GM18858 (cell line): ENCODE measurements around the gene TMPRSS6.

Experiments
- ATAC-seq: cut with Tn5 transposase; IDR thresholded peaks from one replicate; pipeline ENCODE4 v1.9.1; 2021; ENCODE audit not compliant: unreplicated experiment

The TMPRSS6 gene

DNA sequence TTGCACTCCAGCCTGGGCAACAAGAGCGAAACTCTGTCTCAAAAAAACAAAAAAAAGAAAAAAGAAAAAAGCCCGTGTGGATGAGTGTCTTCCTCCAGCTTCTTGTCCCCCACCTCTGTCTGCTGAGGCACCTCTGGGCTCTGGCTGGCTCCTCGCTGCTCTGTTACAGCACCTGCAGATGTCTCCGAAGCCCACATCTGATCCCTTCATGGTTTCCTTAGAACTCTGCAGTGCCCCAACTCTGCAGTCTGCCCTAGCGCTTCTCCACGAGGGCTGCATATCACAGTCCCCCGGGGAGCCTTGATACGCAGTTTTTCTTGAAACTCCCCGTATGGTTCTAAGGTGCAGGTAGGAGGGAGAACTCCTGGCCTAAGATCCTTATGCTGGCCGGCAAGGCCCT, 42.1 kb downstream of the TMPRSS6 start:
- ATAC-seq, result no peak

DNA sequence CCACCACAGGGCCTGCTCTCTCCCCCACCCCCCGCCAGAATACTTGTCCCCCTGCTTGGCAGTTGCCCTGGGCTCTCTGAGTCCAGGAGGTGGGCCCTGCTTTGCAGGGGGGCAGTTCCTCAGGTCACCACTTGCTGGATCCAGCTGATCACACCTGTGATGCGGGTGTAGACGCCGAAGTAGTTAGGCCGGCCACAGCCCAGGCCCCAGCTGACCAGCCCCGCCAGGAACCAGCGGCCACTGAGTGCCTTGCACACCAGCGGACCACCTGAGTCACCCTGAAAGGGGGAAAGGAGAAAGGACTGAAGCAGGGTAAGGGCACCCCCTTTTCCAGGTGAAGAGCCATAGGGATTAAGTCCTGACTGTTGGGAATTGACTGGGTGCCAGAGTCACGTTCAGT, 43.6 kb downstream of the TMPRSS6 start:
- no peak for ATAC-seq

DNA sequence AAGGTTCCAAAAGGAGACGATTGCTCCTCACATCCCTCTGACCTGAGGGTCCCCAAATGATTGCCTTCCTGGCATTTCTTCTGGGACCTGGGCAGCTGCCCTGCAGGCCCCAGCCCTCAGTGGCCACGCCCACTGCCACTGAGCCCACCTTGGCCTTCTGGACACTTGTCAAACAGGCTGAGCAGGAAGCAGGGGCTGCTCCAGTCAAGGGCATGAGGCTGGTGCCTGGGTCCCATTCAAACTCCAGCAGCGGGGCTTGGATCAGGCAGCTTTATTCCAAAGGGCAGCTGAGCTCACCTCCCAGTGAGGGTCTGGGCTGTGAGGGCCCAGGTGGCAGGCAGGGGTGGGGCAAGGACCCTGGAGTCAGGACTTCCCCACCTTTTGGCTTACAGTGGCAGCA, 44.3 kb downstream of the TMPRSS6 start:
- ATAC-seq, result no peak

DNA sequence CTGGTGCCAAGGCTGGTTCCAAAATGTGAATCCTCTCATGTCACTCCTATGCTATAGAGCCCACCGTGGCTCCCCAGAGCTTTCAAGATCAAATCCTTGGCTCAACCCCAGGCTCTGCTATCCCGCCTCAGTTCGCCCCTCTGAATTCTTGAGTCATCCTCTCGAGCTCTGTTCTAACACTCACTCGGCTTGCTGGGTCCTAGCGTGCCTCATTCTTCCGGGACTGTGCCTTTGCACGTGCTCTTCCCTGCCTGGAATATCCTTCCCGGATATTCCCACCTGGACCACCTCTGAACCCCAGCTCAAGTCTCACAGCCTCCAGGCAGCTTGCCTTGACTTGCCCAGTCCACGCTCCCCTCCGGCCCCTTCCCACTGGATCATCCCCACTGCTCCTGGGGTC, 45.0 kb downstream of the TMPRSS6 start:
- no peak for ATAC-seq

DNA sequence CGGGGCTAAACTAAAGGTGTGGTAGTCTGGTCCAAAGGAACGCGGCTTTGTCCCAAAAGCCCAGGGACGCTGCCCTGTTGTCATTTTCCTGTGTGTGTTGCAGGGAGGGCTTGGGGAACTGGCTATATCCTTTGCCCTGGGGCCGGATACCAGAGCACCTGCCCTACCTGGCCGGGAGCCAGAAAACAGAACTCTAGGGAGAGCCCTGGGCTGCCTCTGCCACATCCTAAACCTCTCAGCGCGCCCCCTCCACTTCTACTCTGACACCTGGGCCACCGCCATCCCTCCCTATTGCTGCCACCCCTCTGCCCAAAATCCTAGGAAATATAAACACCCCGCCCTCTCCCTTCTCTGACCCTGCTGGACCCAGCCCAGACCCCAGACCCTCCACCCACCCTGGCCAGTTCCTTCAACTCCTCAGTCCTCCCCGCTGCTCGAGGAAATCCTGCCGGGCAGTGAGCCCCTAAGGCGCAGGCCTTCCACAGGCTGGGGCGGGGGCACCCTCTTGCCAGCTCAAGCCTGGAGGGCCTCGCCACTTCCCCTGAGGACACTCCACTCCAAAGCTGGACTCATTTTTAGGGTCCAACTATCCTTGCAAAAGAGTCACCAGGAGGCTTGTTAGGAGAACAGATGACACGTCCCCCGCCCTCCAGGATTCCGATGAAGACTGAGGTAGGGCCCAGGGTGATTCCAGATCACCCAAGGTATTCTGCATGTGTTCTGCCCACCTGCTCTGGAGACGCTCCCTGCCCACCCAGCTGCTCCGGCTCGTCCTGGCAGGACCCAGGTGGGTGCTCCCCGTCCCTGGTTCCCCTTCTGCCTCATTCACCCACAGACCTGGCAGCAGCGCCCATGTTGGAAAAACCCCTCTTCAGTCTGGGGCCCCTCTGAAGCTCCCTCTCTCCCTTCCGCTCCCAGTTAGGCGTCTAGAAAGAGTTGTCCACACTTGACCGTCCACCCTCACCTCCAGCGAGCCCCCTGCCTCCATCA, 45.8 kb downstream of the TMPRSS6 start:
- ATAC-seq, result no peak

DNA sequence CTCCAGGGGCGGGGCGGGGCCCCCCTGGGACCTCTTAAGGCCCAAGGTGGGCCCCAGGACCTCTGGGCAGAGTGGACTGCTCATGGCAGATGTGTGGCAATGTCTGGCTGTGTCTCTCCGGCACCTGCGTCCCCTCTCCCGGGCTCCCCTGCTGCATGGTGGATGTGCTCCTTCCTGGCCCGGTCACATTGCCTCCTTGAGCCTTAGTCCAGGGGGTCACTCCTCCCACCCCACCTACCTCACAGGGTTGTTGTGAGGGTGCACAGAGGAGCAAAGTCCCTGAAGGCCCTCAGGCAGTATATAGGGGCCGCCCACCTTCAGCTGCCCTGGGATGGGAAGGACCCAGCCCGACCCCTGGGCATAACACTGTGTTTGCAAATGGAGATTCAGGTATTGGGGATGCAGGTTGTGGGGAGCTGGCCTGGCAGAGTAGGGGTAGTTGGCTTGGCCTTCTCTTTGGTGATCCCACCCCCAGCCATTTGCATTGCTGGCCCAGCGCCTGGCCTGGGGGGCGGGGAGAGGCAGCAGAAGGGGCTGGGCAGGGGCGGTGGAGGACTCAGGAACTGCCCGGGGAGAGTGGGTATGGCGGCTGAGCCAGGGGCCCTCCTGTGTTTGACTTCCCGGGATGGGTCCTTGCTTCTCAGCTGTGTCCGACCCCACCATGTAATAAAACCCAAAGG, 46.7 kb downstream of the TMPRSS6 start:
- ATAC-seq, result no peak

DNA sequence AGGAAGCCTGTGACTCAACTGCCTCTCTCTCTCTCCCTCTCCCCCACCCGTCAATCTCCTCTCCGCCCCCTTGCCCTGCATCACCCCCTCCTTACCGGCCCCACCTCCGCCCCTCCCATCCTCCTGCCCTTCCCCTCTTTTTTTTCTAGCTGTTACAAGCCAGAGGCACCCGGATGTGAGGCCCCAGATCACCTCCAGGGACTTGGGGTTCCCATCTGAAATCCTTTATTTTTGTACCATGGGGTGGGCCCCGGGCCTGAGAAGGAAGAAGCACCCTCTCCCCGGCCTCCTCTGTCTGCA, 47.2 kb downstream of the TMPRSS6 start:
- ATAC-seq, result no peak

DNA sequence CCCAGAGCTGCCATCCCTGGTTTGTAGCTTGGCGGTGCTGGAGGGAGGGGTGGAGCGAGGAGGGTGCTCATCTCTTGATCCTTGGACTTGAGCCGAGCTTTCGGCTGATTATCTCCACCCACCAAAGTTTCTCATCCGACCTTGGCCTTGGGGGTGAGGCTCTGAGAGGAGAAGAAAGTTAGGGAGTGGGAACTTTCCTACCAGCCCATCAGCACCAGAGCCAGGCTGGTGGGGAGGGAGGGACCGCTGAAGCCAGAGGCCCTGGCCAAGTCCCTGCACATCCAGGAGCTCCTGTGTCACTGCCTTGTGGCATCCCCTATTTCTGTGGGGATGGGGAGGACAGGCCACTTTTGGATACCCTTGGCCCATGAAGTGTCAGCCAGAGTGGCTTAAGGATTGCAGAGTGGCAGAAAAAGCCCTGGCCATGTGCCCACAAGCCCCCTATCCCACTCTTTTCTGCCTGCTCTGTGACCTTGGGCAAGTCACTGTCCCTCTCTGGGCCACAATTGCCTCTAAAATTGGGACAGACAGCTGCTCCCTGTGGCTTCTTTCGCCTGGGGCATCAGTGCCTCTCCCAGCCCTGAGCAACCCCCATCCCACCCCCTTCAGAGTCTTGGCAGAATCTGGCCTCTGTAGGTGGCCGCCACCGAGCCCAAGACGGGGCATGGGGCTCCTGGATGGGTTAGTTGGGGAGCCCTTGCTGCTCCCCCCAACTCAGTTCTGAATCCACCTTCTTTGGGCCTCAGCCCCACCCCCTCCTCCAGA, 47.7 kb downstream of the TMPRSS6 start:
- ATAC-seq, result no peak

DNA sequence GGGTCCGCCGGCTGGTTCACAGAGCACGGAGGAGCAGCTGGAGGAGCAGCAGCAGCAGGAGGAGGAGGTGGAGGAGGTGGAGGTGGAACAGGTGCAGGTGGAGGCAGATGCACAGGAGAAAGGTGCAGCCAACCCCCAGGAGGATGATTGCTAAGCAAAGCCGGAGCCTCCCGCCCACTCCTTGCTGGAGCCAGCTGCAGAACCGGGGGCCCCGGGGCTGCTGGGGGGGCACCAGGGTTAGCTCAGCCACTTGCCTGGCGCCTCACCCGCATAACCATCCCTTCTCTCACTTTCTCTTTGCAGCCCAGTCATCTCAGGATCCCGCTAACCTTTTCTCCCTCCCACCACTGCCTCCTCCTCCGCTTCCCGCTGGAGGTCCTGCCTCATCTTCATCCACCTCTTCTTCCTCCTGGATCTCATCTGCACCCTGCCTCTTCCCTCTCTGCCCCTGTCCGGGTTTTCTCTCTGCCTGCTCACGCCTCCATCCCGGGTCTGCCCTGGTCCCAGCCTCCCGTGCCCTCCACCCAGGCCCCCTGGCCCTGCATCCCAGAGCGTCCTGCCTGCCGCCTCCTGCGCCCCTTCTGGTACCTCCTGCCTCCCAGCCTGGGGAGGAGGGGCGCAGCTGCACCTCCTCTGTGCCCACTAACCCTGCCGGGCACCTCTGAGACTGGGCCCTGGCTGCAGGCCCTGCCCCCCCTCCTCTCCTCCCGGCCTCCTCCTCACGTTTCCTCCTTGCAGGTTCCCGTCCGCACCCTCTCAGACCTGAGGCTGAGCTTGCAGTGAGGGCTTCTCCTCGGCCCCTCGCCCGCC, 48.5 kb downstream of the TMPRSS6 start:
- no peak for ATAC-seq

DNA sequence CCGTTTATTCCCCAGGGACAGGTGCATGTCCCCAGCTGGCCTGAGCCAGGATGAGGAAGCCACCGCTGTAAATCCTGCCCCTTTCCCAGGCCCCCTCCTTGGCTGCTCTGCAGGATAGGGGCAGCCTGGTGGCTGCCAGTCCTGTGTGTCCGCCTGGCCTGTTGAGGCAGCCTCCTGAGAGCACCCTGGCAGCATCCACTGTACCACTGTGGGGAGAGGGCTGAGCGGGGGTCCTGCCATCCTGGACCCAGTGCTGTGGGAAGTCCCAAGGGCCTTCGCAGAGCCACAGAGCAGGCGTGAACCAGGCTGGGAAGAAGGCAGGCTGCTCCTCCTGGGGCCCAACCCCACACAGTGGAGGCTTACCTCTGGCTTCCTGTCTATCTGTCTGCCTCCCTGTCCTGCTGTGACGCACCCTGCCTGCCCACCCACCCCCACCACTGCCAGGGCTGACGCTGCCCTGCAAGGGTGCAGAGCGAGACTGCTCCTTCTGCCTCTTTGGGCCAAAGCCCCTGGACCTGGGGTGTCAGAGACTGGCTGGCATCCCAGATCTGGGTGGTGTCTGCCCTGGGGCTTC, 49.5 kb downstream of the TMPRSS6 start:
- no peak for ATAC-seq

DNA sequence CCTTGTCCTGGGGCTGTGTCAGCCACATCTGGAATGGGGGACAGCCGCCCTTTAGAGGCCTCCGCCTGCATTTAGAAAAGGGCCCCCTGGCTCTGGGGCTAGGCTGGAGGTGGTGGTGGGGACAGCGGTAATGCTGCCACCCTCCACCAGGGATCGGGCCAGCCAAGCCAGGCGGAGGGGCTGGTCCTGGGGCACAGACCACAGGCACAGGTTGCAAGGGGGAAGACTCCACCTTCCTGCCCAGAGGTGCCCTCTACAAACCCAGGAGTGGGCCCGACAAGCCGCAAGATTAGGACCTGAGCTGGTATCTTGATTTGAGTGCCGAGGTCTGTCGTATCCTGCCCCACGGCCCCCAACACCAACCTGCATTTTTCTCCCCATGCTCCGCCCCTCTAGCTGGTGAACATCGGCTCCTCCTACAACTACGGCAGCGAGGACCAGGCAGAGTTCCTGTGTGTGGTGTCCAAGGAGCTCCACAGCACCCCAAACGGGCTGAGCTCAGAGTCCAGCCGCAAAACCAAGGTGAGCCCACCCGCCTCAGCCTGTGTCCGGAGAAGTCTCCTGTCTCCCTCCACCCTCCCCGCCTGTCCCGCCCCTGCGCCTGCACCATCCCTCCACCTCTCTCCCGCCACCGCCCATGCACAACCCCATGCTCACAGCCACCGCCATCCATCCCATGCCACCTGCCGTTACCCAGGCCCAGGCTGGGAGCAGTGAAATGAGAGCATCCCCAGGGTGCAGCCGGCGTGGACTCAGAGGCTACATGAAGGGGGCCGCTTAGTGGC, 50.4 kb downstream of the TMPRSS6 start:
- ATAC-seq, result no peak

DNA sequence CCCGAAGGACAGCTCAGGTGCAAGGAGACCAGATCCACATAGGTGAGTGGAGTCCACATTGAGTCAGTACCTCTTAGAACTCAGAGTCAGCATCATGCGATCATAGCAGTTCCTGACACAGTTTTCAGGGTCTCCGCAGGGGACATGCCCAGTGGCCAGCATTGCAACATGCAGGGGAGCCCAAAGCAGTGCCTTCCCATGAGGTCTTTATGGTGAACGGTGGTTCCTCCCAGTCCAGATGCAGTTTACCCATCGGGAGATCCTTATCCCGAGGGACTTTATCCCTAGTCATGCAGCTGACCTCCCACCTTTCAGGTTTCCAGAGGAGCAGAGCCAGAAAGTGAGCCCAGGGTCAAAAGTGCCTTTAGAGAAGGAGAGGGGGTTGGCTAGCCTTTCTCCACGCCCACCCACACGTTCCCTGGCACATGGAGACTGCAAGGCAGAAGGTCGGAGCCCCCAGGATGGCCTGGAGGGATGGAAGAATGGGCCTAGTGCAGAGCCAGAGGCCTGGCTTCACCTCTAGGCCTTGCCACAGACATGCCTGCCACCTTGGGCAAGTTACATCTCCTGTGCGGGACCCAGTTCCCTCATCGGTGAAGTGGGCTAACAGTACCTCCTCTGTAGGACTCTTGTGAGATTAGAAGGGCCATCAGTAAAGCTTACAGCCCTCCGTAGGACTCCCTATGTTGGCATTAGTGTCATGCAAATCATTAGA, 51.6 kb downstream of the TMPRSS6 start:
- no peak for ATAC-seq

DNA sequence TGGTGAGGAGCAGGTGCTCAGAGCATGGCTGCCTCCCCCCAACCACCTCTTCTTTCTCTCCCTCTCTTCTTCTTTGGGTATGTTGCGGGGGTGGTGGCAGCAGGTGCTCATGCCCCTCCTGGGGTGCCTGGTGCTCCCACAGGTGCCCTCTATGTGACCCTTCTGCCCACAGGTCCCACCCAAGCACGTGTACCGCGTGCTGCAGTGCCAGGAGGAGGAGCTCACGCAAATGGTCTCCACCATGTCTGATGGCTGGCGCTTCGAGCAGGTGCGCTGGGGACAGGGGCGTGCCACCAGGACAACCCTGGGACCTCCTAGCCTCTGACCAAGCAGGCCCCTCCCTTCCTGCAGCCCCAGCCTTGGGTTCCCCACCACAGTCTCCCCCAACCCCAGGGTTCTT, 52.3 kb downstream of the TMPRSS6 start:
- ATAC-seq, result no peak

DNA sequence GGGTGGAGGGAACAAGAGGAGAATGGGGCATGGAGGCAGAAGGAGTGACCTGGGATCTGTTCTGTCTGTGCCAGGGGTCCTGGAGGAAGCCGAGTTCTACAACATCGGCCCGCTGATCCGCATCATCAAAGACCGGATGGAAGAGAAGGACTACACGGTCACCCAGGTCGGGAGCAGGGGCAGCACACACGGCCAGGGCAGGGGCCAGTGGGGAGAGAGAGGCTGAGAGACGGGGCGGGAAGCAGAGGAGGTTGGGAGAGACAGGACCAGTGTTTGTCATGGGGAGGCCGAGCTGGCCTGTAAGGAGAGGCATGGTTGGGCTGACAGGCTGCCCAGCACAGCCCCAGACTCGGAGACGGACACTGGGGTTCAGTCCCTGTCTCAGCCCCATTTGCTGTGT, 53.3 kb downstream of the TMPRSS6 start:
- no peak for ATAC-seq

DNA sequence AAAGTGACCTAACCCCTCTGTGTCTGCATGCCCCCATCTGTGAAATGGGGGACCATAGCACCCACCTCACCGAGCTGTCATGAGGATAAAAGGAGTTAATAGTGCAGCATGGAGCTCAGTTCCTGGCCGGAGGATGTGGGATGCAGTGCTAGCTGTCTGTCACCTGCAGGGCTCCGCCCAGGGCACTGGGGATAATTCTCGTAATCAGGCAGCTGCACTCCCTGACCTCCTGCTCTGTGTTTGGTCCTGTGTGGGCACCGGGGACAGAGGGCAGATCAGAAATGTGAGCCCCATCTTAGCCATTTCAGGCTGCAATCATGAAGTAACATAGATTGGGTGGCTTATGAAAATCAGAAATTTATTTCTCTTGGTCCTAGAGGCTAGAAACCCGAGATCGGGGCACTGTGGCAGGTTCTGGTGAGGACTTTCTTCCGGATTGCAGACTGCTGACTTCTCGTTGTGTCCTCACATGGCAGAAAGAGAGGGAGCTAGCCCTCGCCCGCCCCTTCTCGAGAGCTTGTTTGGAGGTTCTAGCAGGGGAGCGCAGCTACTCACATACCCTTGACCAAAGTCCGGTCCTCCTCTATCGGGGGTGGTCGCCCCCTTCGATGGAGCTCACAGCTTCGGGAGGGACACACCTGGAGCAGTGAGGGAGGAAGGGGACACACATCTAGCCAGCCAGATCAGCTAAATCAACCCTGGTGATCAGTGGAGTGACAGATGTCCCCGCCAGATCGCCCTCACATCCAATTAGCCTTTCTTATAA, 54.7 kb downstream of the TMPRSS6 start:
- no peak for ATAC-seq

DNA sequence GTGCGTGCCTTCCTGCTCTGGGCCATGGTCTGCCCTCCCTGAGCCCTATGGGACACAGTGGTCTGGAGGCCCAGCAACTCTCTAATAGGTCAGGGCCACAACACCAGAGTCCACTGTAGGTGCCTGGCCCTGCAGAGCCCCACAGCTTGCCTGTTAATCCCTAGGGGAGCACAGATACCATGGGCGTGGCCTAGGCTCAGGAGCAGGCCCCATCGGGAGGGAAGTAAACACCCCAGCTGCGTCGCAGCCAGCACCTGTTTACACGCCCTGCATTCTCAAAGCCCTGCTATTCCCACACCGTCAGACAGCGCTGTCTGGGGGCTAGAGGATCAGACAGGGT, 55.5 kb downstream of the TMPRSS6 start:
- no peak for ATAC-seq

DNA sequence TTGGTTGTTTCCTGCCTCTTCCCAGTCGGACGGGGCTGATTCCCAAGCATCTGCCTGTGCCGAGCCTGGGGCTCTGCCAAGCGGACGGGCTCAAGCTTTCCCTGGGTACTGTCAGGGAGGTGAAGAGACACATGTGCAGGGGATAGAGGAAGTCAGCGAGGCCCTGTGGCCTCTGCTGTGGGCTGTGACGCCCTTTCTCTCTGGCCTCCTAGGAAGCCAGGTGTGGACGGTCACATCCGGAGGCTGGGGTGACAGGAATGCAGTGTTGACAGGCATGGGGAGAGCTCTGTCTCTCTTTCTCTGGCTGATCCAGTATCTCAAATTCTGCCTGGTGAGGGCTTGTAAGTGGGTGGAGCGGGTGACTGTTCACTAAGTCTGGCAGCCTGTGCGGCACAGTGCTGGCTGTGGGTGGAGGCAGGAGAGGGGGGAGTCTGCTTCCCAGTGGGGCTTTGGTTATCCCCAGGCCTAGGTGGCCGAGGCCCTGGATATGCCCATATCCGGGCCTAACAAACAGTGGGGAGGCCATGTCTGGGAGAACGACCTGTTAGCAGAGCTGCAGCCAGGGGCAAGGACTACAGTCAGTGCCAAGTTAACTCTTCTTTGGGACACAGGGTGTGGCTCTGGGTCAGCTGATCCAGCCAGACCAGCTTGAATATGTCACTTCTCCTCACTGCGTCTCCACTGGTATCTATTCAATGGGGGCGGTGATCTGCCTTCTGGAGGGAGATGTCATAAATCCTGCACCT, 56.0 kb downstream of the TMPRSS6 start:
- ATAC-seq, result no peak
